HEK293 (cell line): ENCODE results near the gene CCNYL1.

Experiments used
- CTCF ChIA-PET: fragments of 350-600 bp; formaldehyde crosslinking; extraction: SDS; loops from one replicate; lab custom pipeline; 2021; ENCODE audit warnings: antibody characterized with exemption; lab: Yijun Ruan, JAX
- POLR2A ChIA-PET: fragments of 300-600 bp; formaldehyde crosslinking; extraction: SDS; loops from one replicate; lab custom pipeline; 2020; ENCODE audit warnings: antibody characterized with exemption, inconsistent platforms; lab: Yijun Ruan, JAX
- H3K27ac ChIP-seq: fragments of 200-500 bp; sonication (Bioruptor generic); 2 replicates; pipeline ENCODE4 v1.5.1; 2014; ENCODE audit warnings: low read depth, low read length, control low read depth, inconsistent platforms; ENCODE audit errors: extremely low read depth
- H3K36me3 ChIP-seq, 2 experiments: fragments of 200-500 bp in 1 of 2; sonication (Bioruptor generic) in 1 of 2; 1 replicate in 1 of 2; 2 replicates in 1 of 2; pipeline ENCODE4 v1.5.1; 2014 to 2017; ENCODE audit warnings: inconsistent platforms in 2 of 2, low read length in 2 of 2; ENCODE audit not compliant: control insufficient read depth in 2 of 2, insufficient read depth in 1 of 2
- H3K4me1 ChIP-seq: fragments of 200-500 bp; sonication (Bioruptor generic); 2 replicates; pipeline ENCODE4 v1.5.1; 2014; ENCODE audit warnings: mild to moderate bottlenecking, low read length, inconsistent platforms; ENCODE audit not compliant: control insufficient read depth, insufficient read depth
- H3K4me3 ChIP-seq: 2 replicates; pipeline ENCODE4 v1.5.1; 2011; ENCODE audit warnings: low read depth, mild to moderate bottlenecking, control low read depth, low read length, moderate library complexity
- H3K9me3 ChIP-seq: fragments of 200-500 bp; sonication (Bioruptor generic); 2 replicates; pipeline ENCODE4 v1.5.1; 2014; ENCODE audit warnings: low read depth, low read length, inconsistent platforms; ENCODE audit not compliant: control insufficient read depth, insufficient read depth
- BCL11A ChIP-seq: fragments of 450-650 bp; formaldehyde crosslinking; IDR thresholded peaks from 2 replicates; pipeline ENCODE4 v1.5.1; 2016; ENCODE audit warnings: low read depth, missing biosample characterization, missing genetic modification characterization
- GFI1B ChIP-seq: fragments of 450-650 bp; formaldehyde crosslinking; IDR thresholded peaks from 2 replicates; pipeline ENCODE4 v1.5.1; 2016; ENCODE audit warnings: missing biosample characterization, missing genetic modification characterization
- GLIS2 ChIP-seq: fragments of 450-650 bp; formaldehyde crosslinking; IDR thresholded peaks from 2 replicates; pipeline ENCODE4 v1.5.1; 2016; ENCODE audit warnings: missing biosample characterization, missing genetic modification characterization
- IKZF3 ChIP-seq: fragments of 450-650 bp; IDR thresholded peaks from 2 replicates; pipeline ENCODE4 v1.5.0; 2018; ENCODE audit warnings: missing biosample characterization, mild to moderate bottlenecking, missing genetic modification characterization, moderate library complexity
- MEIS1 ChIP-seq: sonication (generic); formaldehyde crosslinking; IDR thresholded peaks from 2 replicates; pipeline ENCODE4 v1.8.1; 2022; ENCODE audit warnings: missing genetic modification reagents, mild to moderate bottlenecking, borderline replicate concordance
- OVOL3 ChIP-seq: fragments of 450-650 bp; formaldehyde crosslinking; IDR thresholded peaks from 2 replicates; pipeline ENCODE4 v1.5.1; 2016; ENCODE audit warnings: missing biosample characterization, missing genetic modification characterization
- SALL2 ChIP-seq: fragments of 450-650 bp; formaldehyde crosslinking; IDR thresholded peaks from 2 replicates; pipeline ENCODE4 v1.5.0; 2017; ENCODE audit warnings: missing biosample characterization, mild to moderate bottlenecking, missing genetic modification characterization, borderline replicate concordance
- ZBTB48 ChIP-seq: fragments of 450-650 bp; formaldehyde crosslinking; IDR thresholded peaks from 2 replicates; pipeline ENCODE4 v1.5.1; 2016; ENCODE audit warnings: missing biosample characterization, missing genetic modification characterization
- ZBTB6 ChIP-seq: fragments of 450-650 bp; formaldehyde crosslinking; IDR thresholded peaks from 2 replicates; pipeline ENCODE4 v1.5.1; 2017; ENCODE audit warnings: missing biosample characterization, missing genetic modification characterization
- ZEB2 ChIP-seq: fragments of 450-650 bp; formaldehyde crosslinking; IDR thresholded peaks from 2 replicates; pipeline ENCODE4 v1.5.1; 2016; ENCODE audit warnings: missing biosample characterization, missing genetic modification characterization
- ZFP41 ChIP-seq: fragments of 450-650 bp; formaldehyde crosslinking; IDR thresholded peaks from 2 replicates; pipeline ENCODE4 v1.5.1; 2016; ENCODE audit warnings: missing biosample characterization, missing genetic modification characterization, borderline replicate concordance
- ZFP69B ChIP-seq: fragments of 450-650 bp; formaldehyde crosslinking; IDR thresholded peaks from 2 replicates; pipeline ENCODE4 v1.5.1; 2016; ENCODE audit warnings: missing biosample characterization, missing genetic modification characterization
- ZNF121 ChIP-seq: fragments of 450-650 bp; formaldehyde crosslinking; IDR thresholded peaks from 2 replicates; pipeline ENCODE4 v1.5.1; 2016; ENCODE audit warnings: missing biosample characterization, missing genetic modification characterization
- ZNF133 ChIP-seq: fragments of 450-650 bp; formaldehyde crosslinking; IDR thresholded peaks from 2 replicates; pipeline ENCODE4 v1.5.1; 2016; ENCODE audit warnings: missing biosample characterization, missing genetic modification characterization
- ZNF221 ChIP-seq: fragments of 450-650 bp; formaldehyde crosslinking; IDR thresholded peaks from 2 replicates; pipeline ENCODE4 v1.5.1; 2017; ENCODE audit warnings: missing biosample characterization, missing genetic modification characterization, borderline replicate concordance
- ZNF292 ChIP-seq: fragments of 450-650 bp; formaldehyde crosslinking; IDR thresholded peaks from 2 replicates; pipeline ENCODE4 v1.5.1; 2016; ENCODE audit warnings: low read depth, missing biosample characterization, missing genetic modification characterization, borderline replicate concordance
- ZNF311 ChIP-seq: fragments of 450-650 bp; formaldehyde crosslinking; IDR thresholded peaks from 2 replicates; pipeline ENCODE4 v1.5.1; 2017; ENCODE audit warnings: missing biosample characterization, missing genetic modification characterization, borderline replicate concordance
- ZNF324 ChIP-seq: fragments of 450-650 bp; formaldehyde crosslinking; IDR thresholded peaks from 2 replicates; pipeline ENCODE4 v1.5.1; 2016; ENCODE audit warnings: missing biosample characterization, missing genetic modification characterization
- ZNF354C ChIP-seq: fragments of 450-650 bp; formaldehyde crosslinking; IDR thresholded peaks from 2 replicates; pipeline ENCODE4 v1.5.1; 2016; ENCODE audit warnings: missing biosample characterization, missing genetic modification characterization, low read depth, borderline replicate concordance
- ZNF391 ChIP-seq: fragments of 450-650 bp; formaldehyde crosslinking; IDR thresholded peaks from 2 replicates; pipeline ENCODE4 v1.5.1; 2016; ENCODE audit warnings: low read depth, missing biosample characterization, missing genetic modification characterization, borderline replicate concordance
- ZNF398 ChIP-seq: fragments of 450-650 bp; formaldehyde crosslinking; IDR thresholded peaks from 2 replicates; pipeline ENCODE4 v1.5.1; 2017; ENCODE audit warnings: missing biosample characterization, missing genetic modification characterization
- ZNF548 ChIP-seq: fragments of 450-650 bp; formaldehyde crosslinking; IDR thresholded peaks from 2 replicates; pipeline ENCODE4 v1.5.1; 2016; ENCODE audit warnings: missing biosample characterization, missing genetic modification characterization
- ZNF549 ChIP-seq: fragments of 450-650 bp; IDR thresholded peaks from 2 replicates; pipeline ENCODE4 v1.5.1; 2018; ENCODE audit warnings: missing biosample characterization, missing genetic modification characterization, mild to moderate bottlenecking, inconsistent platforms, moderate library complexity
- ZNF558 ChIP-seq: fragments of 450-650 bp; formaldehyde crosslinking; IDR thresholded peaks from 2 replicates; pipeline ENCODE4 v1.5.1; 2016; ENCODE audit warnings: missing biosample characterization, missing genetic modification characterization
- ZNF571 ChIP-seq: fragments of 450-650 bp; formaldehyde crosslinking; IDR thresholded peaks from 2 replicates; pipeline ENCODE4 v1.5.0; 2017; ENCODE audit warnings: missing biosample characterization, missing genetic modification characterization
- ZNF621 ChIP-seq: fragments of 450-650 bp; formaldehyde crosslinking; IDR thresholded peaks from 2 replicates; pipeline ENCODE4 v1.5.1; 2017; ENCODE audit warnings: missing biosample characterization, missing genetic modification characterization
- ZNF692 ChIP-seq: fragments of 450-650 bp; formaldehyde crosslinking; IDR thresholded peaks from 2 replicates; pipeline ENCODE4 v1.5.1; 2016; ENCODE audit warnings: missing biosample characterization, missing genetic modification characterization
- ZSCAN23 ChIP-seq: fragments of 450-650 bp; formaldehyde crosslinking; IDR thresholded peaks from 2 replicates; pipeline ENCODE4 v1.5.1; 2016; ENCODE audit warnings: missing biosample characterization, missing genetic modification characterization
- TF ChIP-seq, protein P1 (sequence below): fragments of 450-650 bp; formaldehyde crosslinking; IDR thresholded peaks from 2 replicates; pipeline ENCODE4 v1.5.1; 2016; ENCODE audit warnings: missing biosample characterization, missing genetic modification characterization
- TF ChIP-seq, protein P2 (sequence below): fragments of 450-650 bp; formaldehyde crosslinking; IDR thresholded peaks from 2 replicates; pipeline ENCODE4 v1.5.1; 2016; ENCODE audit warnings: missing biosample characterization, missing genetic modification characterization

The CCNYL1 gene

GRCh38 chr2:207710814-207711740 lies at the start of gene CCNYL1:
TSS of gene CCNYL1 (plus strand) at chr2:207711640. CDS start at chr2:207711897, 257 bp downstream.
- Histone ChIP-seq H3K4me1 (peaks cover 2% of the 10 kb centered on the region; the same call in 1 of the 2 replicates), H3K27ac (peak within 1 kb of the TSS; percentile 80), H3K36me3 (no peaks in the 10 kb centered on the region), H3K4me3 (peak within 1 kb of the TSS; percentile 97), H3K9me3 (no peaks in the 10 kb centered on the region)
- ChIA-PET CTCF (interaction anchor here (0.6 to 2.0 kb wide), 5 partner anchors 13 to 164 kb away, joined by 3 to 10 read pairs (median 5); no protein-coding TSS in a partner anchor), POLR2A (interaction anchor here (0.6 to 2.7 kb wide), 32 partner anchors 10 to 935 kb away, joined by 3 to 38 read pairs (median 4); partner anchors contain the start of genes CREB1, FZD5, IDH1 and METTL21A)
- TF ChIP-seq ZNF621 (no peak), ZBTB6 (no peak), ZNF548 (no peak), ZNF391 (tag by site-specific recombination) (no peak), ZNF121 (no peak), ZNF558 (tag by site-specific recombination) (0 out of 2 replicates have a peak, but pooled peaks have one; percentile 41), ZNF398 (no peak), GLIS2 (tag by site-specific recombination) (no peak), SALL2 (tag by site-specific recombination) (no peak), GFI1B (tag by site-specific recombination) (no peak), ZFP41 (tag by site-specific recombination) (no peak), ZNF133 (tag by site-specific recombination) (no peak), ZNF292 (tag by site-specific recombination) (no peak), ZNF324 (no peak), ZNF692 (tag by site-specific recombination) (no peak), ZFP69B (no peak), ZEB2 (tag by site-specific recombination) (peak; percentile 73), ZNF549 (no peak), ZNF354C (no peak), MEIS1 (no peak), ZNF571 (no peak), IKZF3 (tag by site-specific recombination) (peak; percentile 68), BCL11A (tag by site-specific recombination) (no peak), ZSCAN23 (tag by site-specific recombination) (no peak), ZNF311 (tag by site-specific recombination) (no peak), ZNF221 (tag by site-specific recombination) (0 out of 2 replicates have a peak, but pooled peaks have one; percentile 63), ZBTB48 (tag by site-specific recombination) (0 out of 2 replicates have a peak, but pooled peaks have one; percentile 54), OVOL3 (tag by site-specific recombination) (no peak)
- TF ChIP-seq, protein P1, sequence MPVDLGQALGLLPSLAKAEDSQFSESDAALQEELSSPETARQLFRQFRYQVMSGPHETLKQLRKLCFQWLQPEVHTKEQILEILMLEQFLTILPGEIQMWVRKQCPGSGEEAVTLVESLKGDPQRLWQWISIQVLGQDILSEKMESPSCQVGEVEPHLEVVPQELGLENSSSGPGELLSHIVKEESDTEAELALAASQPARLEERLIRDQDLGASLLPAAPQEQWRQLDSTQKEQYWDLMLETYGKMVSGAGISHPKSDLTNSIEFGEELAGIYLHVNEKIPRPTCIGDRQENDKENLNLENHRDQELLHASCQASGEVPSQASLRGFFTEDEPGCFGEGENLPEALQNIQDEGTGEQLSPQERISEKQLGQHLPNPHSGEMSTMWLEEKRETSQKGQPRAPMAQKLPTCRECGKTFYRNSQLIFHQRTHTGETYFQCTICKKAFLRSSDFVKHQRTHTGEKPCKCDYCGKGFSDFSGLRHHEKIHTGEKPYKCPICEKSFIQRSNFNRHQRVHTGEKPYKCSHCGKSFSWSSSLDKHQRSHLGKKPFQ (tag by site-specific recombination), result no peak
- TF ChIP-seq, protein P2, sequence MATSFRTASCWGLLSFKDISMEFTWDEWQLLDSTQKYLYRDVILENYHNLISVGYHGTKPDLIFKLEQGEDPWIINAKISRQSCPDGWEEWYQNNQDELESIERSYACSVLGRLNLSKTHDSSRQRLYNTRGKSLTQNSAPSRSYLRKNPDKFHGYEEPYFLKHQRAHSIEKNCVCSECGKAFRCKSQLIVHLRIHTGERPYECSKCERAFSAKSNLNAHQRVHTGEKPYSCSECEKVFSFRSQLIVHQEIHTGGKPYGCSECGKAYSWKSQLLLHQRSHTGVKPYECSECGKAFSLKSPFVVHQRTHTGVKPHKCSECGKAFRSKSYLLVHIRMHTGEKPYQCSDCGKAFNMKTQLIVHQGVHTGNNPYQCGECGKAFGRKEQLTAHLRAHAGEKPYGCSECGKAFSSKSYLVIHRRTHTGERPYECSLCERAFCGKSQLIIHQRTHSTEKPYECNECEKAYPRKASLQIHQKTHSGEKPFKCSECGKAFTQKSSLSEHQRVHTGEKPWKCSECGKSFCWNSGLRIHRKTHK (tag by site-specific recombination), result no peak
